Stomach (tissue), 9 donors: ENCODE measurements around the gene F8A1. TPM values are rescaled to one million over a fixed set of nuclear protein-coding genes. Genes with fewer than 3 reads are reported as not detected.
"Not testable (repeated sequence)": the region's sequence is repeated elsewhere in the genome, so short reads cannot be mapped to it uniquely, and the experiment has no call there.

Experiments used
- DNase-seq, 2 donors: peaks; one replicate each; pipeline versions ENCODE4 v3.0.0 to v3.0.0-alpha.2; 2013 to 2019
- H3K27ac ChIP-seq, 5 donors: fragments of 200-600 bp in 4 of 5; sonication (generic) in 4 of 5; one replicate each; pipeline ENCODE4 v1.5.1; 2013 to 2019; ENCODE audit warnings: mild to moderate bottlenecking in 1 of 5, moderate library complexity in 1 of 5
- H3K27me3 ChIP-seq, 3 donors: fragments of 200-600 bp; sonication (generic); one replicate each; pipeline ENCODE4 v1.5.1; 2017 to 2019; ENCODE audit warnings: mixed run types in 1 of 3
- H3K36me3 ChIP-seq, 4 donors: fragments of 200-600 bp; sonication (generic); 1 replicate in 3 of 4; 2 replicates in 1 of 4; pipeline ENCODE4 v1.5.1; 2016 to 2019
- H3K4me1 ChIP-seq, 4 donors: fragments of 200-600 bp; sonication (generic); one replicate each; pipeline ENCODE4 v1.5.1; 2016 to 2019
- H3K4me3 ChIP-seq, 4 donors: fragments of 200-600 bp; sonication (generic) in 3 of 4; one replicate each; pipeline ENCODE4 v1.5.1; 2016 to 2019; ENCODE audit warnings: mild to moderate bottlenecking in 1 of 4
- H3K9me3 ChIP-seq, 4 donors: fragments of 200-600 bp; sonication (generic); one replicate each; pipeline ENCODE4 v1.5.1; 2016 to 2019
- EP300 ChIP-seq: sonication (generic); formaldehyde crosslinking; IDR thresholded peaks from one replicate; pipeline ENCODE4 v1.6.1; 2017; ENCODE audit warnings: antibody characterized with exemption
- POLR2A ChIP-seq, 4 donors: fragments of 450-650 bp; IDR thresholded peaks; one replicate each; pipeline ENCODE4 v1.6.1; 2016; ENCODE audit warnings: antibody characterized with exemption in 4 of 4, control low read depth in 2 of 4, mild to moderate bottlenecking in 1 of 4, moderate library complexity in 1 of 4
- POLR2AphosphoS5 ChIP-seq, 3 donors: sonication (generic); formaldehyde crosslinking; IDR thresholded peaks; one replicate each; pipeline ENCODE4 v1.6.1; 2016; ENCODE audit warnings: antibody characterized with exemption in 3 of 3
- WGBS, 5 donors: extraction: QIAGEN DNeasy Blood & Tissue Kit in 3 of 5; methylation state at CpG; one replicate each; pipeline versions ENCODE4 v1.1.5 to v1.1.7; 2013 to 2018; 5-methylcytosine and 5-hydroxymethylcytosine counted together
- intact Hi-C: fragments of 100-400 bp; cut with DNase I; formaldehyde crosslinking; loops from one replicate; pipeline ENCODE4 v1.15.1; 2023; ENCODE audit warnings: low total_unique reads
- polyA plus RNA-seq, 3 donors: library from polyadenylated mRNA; stranded (reverse); fragments of 200-250 nt; gene quantifications; one replicate each; pipeline ENCODE4 v1.2.3, GENCODE V29; 2013
- small RNA-seq, 4 donors: library from RNA; depleted of rRNA; stranded (forward); fragments of <200 nt; gene quantifications; one replicate each; pipeline ENCODE3, GENCODE V24; 2016
- total RNA-seq, 5 donors: library from RNA; depleted of rRNA; stranded (reverse); fragments of >200 nt; gene quantifications; one replicate each; pipeline versions ENCODE4 v1.1.0 to v1.2.3, GENCODE V29; 2014 to 2016
- TF ChIP-seq, protein P1 (sequence below), 7 experiments: fragments of 450-650 bp in 4 of 7; fragments of 200-600 bp in 3 of 7; sonication (generic) in 3 of 7; IDR thresholded peaks; one replicate each; pipeline ENCODE4 v1.5.1; 2016 to 2019; ENCODE audit warnings: antibody characterized with exemption in 7 of 7, control low read depth in 2 of 7, mild to moderate bottlenecking in 1 of 7
- donor health status: healthy with polysubstance abuse.
- donor health status: Bipolar disorder and iron deficiency.
- donor health status: healthy.

F8A1 gene
- total and polyA plus RNA-seq, 8 donors, result 1.2 to 21.5 (median 5.9) TPM

- DNase-seq, result no peak
- no peaks in the 10 kb centered on the region for H3K27me3 ChIP-seq
- TF ChIP-seq POLR2AphosphoS5 (IDR thresholded peaks at IDR 0.05) (no peak), EP300 (no peak), POLR2A (IDR thresholded peaks at IDR 0.05) (no peak)
- TF ChIP-seq, protein P1, sequence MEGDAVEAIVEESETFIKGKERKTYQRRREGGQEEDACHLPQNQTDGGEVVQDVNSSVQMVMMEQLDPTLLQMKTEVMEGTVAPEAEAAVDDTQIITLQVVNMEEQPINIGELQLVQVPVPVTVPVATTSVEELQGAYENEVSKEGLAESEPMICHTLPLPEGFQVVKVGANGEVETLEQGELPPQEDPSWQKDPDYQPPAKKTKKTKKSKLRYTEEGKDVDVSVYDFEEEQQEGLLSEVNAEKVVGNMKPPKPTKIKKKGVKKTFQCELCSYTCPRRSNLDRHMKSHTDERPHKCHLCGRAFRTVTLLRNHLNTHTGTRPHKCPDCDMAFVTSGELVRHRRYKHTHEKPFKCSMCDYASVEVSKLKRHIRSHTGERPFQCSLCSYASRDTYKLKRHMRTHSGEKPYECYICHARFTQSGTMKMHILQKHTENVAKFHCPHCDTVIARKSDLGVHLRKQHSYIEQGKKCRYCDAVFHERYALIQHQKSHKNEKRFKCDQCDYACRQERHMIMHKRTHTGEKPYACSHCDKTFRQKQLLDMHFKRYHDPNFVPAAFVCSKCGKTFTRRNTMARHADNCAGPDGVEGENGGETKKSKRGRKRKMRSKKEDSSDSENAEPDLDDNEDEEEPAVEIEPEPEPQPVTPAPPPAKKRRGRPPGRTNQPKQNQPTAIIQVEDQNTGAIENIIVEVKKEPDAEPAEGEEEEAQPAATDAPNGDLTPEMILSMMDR (IDR thresholded peaks at IDR 0.05), result no peak
- H3K4me1 ChIP-seq, result peaks cover 0 to 6% (median 0%) of the 10 kb centered on the region in 4 donors
- no peak overlapping the region for H3K27ac ChIP-seq
- H3K36me3 ChIP-seq, result no peaks in the 10 kb centered on the region
- H3K9me3 ChIP-seq, result peaks cover 0 to 16% (median 7%) of the 10 kb centered on the region in 4 donors
- 69 to 94% (median 85%) methylated on average over 2 of the region's 2 CpGs for WGBS, 5 donors
- H3K4me3 ChIP-seq, result no peak overlapping the region
- intact Hi-C loops, result no loop called here
Observed at GRCh38 chrX:154914052-154914451, 27.9 kb downstream of the F8A1 start.

DNA sequence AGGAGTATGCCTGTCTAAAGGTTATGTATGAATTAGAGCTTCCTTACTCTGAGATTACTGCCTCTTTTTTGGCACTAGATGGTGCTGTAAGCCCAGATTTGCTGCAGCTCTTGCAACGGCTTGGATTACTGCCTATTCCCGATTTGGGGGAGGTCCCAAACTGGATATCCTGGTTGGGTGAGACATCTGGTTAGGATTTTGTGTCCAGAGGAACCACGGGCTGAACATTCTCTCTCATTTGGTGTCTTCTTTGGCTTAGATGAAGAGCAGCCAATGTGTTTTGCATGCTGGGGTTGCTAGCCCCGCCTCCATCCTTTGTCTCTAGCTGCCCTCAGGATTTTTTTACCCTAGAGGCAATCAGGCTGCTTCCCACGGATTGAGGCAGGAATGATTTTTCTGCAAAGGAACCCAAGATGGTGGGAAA, 31.9 kb downstream of the F8A1 start:
- Histone ChIP-seq H3K4me3 (peak overlapping the region in 3 of 4 donors; percentile 9 to 20 (median 17)), H3K36me3 (no peaks in the 10 kb centered on the region), H3K9me3 (no peaks in the 10 kb centered on the region), H3K27ac (no peak overlapping the region), H3K27me3 (no peaks in the 10 kb centered on the region), H3K4me1 (peaks cover 0 to 6% (median 0%) of the 10 kb centered on the region in 4 donors)
- peak; percentile 32 to 87 for DNase-seq
- intact Hi-C loops, result no loop called here
- no peak for TF ChIP-seq POLR2AphosphoS5 (IDR thresholded peaks at IDR 0.05)
- TF ChIP-seq, protein P1 (IDR thresholded peaks at IDR 0.05), result peak in 5 of 7 experiments; percentile 11 to 44 (median 30)
- 5 to 14% (median 11%) methylated on average over 4 to 5 of the region's 5 CpGs for WGBS, 5 donors

- H3K36me3 ChIP-seq, H3K9me3 ChIP-seq, H3K27me3 ChIP-seq, H3K27ac ChIP-seq, H3K4me1 ChIP-seq, H3K4me3 ChIP-seq, DNase-seq: not testable (repeated sequence)
- intact Hi-C loops, result loop anchor here (10.0 kb wide), 1 partner anchor 210 kb away; no protein-coding TSS in a partner anchor
- WGBS, 5 donors, result 78 to 86% (median 86%) methylated on average over 3 to 5 of the region's 5 CpGs
Observed at GRCh38 chrX:154924771-154925170, 38.6 kb downstream of the F8A1 start.

Small RNAs within 50 kb of the gene (small RNA-seq; reads per million reads assigned to genes)
- 0 reads per million in 4 donors for gene MIR1184-1

Other genes with a start within 250 kb of the F8A1 start
- gene CTAG2, start 232.8 kb upstream of the F8A1 start, total RNA-seq, result not detected
- gene CTAG2, start 232.8 kb upstream of the F8A1 start, polyA plus RNA-seq, result 1 to 10 TPM in 1 of 3 donors, not detected in 2; 2.9 TPM
- gene GAB3, start 135.3 kb upstream of the F8A1 start, total RNA-seq, result 10 to 100 TPM in 1 of 5 donors, 1 to 10 TPM in 2, under 1 TPM in 1, not detected in 1; 0.58 to 11.0 (median 5.2) TPM
- 1 to 10 TPM in 1 of 3 donors, under 1 TPM in 2; 0.93 to 1.7 (median 0.95) TPM for gene GAB3, start 135.3 kb upstream of the F8A1 start, polyA plus RNA-seq
- 100 to 1,000 TPM in 1 of 5 donors, 10 to 100 TPM in 3, 1 to 10 TPM in 1; 5.8 to 113 (median 37.6) TPM for gene DKC1, start 123.5 kb upstream of the F8A1 start, total RNA-seq
- gene DKC1, start 123.5 kb upstream of the F8A1 start, polyA plus RNA-seq, result 10 to 100 TPM; 20.5 to 25.5 (median 24.0) TPM
- 10 to 100 TPM in 2 of 5 donors, 1 to 10 TPM in 3; 3.5 to 26.4 (median 9.3) TPM for gene MPP1, start 80.9 kb upstream of the F8A1 start, total RNA-seq
- 10 to 100 TPM in 1 of 3 donors, 1 to 10 TPM in 2; 9.0 to 12.8 (median 9.0) TPM for gene MPP1, start 80.9 kb upstream of the F8A1 start, polyA plus RNA-seq
- gene SMIM9, start 51.7 kb upstream of the F8A1 start, total RNA-seq, result not detected
- not detected for gene SMIM9, start 51.7 kb upstream of the F8A1 start, polyA plus RNA-seq
- 1 to 10 TPM in 4 of 5 donors, under 1 TPM in 1; 0.29 to 7.1 (median 3.5) TPM for gene F8, start 136.4 kb downstream of the F8A1 start, total RNA-seq
- gene F8, start 136.4 kb downstream of the F8A1 start, polyA plus RNA-seq, result 1 to 10 TPM; 3.0 to 3.9 (median 3.8) TPM
- gene FUNDC2, start 140.5 kb downstream of the F8A1 start, total RNA-seq, result 10 to 100 TPM in 4 of 5 donors, 1 to 10 TPM in 1; 9.3 to 88.8 (median 19.9) TPM
- gene FUNDC2, start 140.5 kb downstream of the F8A1 start, polyA plus RNA-seq, result 100 to 1,000 TPM; 105 to 123 (median 123) TPM
- 10 to 100 TPM in 1 of 5 donors, 1 to 10 TPM in 3, not detected in 1; 1.3 to 21.6 (median 4.7) TPM for gene CMC4, start 184.8 kb downstream of the F8A1 start, total RNA-seq
- gene CMC4, start 184.8 kb downstream of the F8A1 start, polyA plus RNA-seq, result 10 to 100 TPM; 21.0 to 22.8 (median 22.1) TPM
- gene MTCP1, start 184.8 kb downstream of the F8A1 start, total RNA-seq, result 10 to 100 TPM in 2 of 5 donors, 1 to 10 TPM in 3; 2.8 to 34.4 (median 6.6) TPM
- 10 to 100 TPM; 17.6 to 42.2 (median 37.1) TPM for gene MTCP1, start 184.8 kb downstream of the F8A1 start, polyA plus RNA-seq
- gene BRCC3, start 185.2 kb downstream of the F8A1 start, total RNA-seq, result 10 to 100 TPM in 2 of 5 donors, 1 to 10 TPM in 2, under 1 TPM in 1; 0.87 to 20.1 (median 7.0) TPM
- gene BRCC3, start 185.2 kb downstream of the F8A1 start, polyA plus RNA-seq, result 10 to 100 TPM; 10.0 to 18.8 (median 11.8) TPM